Measurements from ENCODE around the gene AADACL4.

GRCh38 chr1:12678350-12678749 lies 34.5 kb downstream of the AADACL4 start:
- TF ChIP-seq, protein P1, sequence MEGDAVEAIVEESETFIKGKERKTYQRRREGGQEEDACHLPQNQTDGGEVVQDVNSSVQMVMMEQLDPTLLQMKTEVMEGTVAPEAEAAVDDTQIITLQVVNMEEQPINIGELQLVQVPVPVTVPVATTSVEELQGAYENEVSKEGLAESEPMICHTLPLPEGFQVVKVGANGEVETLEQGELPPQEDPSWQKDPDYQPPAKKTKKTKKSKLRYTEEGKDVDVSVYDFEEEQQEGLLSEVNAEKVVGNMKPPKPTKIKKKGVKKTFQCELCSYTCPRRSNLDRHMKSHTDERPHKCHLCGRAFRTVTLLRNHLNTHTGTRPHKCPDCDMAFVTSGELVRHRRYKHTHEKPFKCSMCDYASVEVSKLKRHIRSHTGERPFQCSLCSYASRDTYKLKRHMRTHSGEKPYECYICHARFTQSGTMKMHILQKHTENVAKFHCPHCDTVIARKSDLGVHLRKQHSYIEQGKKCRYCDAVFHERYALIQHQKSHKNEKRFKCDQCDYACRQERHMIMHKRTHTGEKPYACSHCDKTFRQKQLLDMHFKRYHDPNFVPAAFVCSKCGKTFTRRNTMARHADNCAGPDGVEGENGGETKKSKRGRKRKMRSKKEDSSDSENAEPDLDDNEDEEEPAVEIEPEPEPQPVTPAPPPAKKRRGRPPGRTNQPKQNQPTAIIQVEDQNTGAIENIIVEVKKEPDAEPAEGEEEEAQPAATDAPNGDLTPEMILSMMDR (IDR thresholded peaks at IDR 0.05), result no peak
- TF ChIP-seq POLR2A (IDR thresholded peaks at IDR 0.05), result no peak

All from heart left ventricle (tissue), 13 donors.